RWPE1 (cell line): Measurements from ENCODE around the gene SLC29A3.

Source experiments
- CTCF ChIA-PET: fragments of 350-600 bp; sonication (Branson Sonifier 250); formaldehyde crosslinking; extraction: SDS; loops from one replicate; lab custom pipeline; 2021; lab: Yijun Ruan, JAX
- POLR2A ChIA-PET: fragments of 400-600 bp; formaldehyde crosslinking; extraction: SDS; loops from one replicate; lab custom pipeline; 2020; ENCODE audit warnings: antibody characterized with exemption; ENCODE audit not compliant: low non-redundant PET; lab: Yijun Ruan, JAX
- DNase-seq: peaks from one replicate; pipeline ENCODE4 v3.0.0; 2012; ENCODE audit warnings: low spot score
- H3K27ac ChIP-seq: fragments of 450-650 bp; 2 replicates; pipeline ENCODE4 v1.5.1; 2017
- TF ChIP-seq, protein P1 (sequence below): fragments of 450-650 bp; conservative IDR thresholded peaks from 2 replicates; pipeline ENCODE4 v1.5.1; 2017; ENCODE audit warnings: low read depth, mild to moderate bottlenecking

The SLC29A3 gene

DNA sequence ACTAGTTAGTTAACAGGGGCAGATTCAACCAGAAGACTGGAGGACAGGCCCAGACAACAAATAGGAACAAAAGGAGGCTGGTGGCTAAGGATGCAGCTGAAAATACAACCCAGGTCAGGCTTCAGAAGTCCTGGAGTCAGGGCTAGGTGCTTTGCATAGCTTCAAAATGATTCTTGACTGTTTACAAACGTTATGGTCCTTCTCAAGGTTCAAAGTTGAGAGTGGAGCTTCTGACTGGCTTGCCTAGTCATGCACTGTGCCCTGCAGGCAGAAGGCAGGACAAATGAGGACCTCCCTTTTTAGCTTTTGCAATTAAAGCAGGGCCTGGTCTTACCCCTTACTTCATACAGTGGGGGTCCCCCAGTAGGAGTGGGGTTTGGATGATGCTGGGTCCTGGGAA is 73.2 kb downstream of the SLC29A3 start:
- ChIA-PET CTCF (interaction anchor here (1.0 to 1.6 kb wide), 3 partner anchors 8 to 53 kb away, joined by 3 to 6 read pairs (median 4); no protein-coding TSS in a partner anchor), POLR2A (no interaction called here)
- no peak overlapping the region for H3K27ac ChIP-seq
- TF ChIP-seq, protein P1, sequence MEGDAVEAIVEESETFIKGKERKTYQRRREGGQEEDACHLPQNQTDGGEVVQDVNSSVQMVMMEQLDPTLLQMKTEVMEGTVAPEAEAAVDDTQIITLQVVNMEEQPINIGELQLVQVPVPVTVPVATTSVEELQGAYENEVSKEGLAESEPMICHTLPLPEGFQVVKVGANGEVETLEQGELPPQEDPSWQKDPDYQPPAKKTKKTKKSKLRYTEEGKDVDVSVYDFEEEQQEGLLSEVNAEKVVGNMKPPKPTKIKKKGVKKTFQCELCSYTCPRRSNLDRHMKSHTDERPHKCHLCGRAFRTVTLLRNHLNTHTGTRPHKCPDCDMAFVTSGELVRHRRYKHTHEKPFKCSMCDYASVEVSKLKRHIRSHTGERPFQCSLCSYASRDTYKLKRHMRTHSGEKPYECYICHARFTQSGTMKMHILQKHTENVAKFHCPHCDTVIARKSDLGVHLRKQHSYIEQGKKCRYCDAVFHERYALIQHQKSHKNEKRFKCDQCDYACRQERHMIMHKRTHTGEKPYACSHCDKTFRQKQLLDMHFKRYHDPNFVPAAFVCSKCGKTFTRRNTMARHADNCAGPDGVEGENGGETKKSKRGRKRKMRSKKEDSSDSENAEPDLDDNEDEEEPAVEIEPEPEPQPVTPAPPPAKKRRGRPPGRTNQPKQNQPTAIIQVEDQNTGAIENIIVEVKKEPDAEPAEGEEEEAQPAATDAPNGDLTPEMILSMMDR: no peak
- no peak for DNase-seq

GRCh38 chr10:71392791-71393781 is 74.0 kb downstream of the SLC29A3 start:
- H3K27ac ChIP-seq: no peak overlapping the region
- DNase-seq: no peak
- TF ChIP-seq, protein P1: no peak
- CTCF ChIA-PET: interaction anchor here (1.0 to 1.6 kb wide), 3 partner anchors 9 to 54 kb away, joined by 3 to 6 read pairs (median 4); no protein-coding TSS in a partner anchor
- POLR2A ChIA-PET: no interaction called here

- TF ChIP-seq, protein P1: no peak
- no peak for DNase-seq
- no peak overlapping the region for H3K27ac ChIP-seq
- ChIA-PET POLR2A (no interaction called here), CTCF (no interaction called here)
Measured at GRCh38 chr10:71393841-71394475, 74.9 kb downstream of the SLC29A3 start.

DNA sequence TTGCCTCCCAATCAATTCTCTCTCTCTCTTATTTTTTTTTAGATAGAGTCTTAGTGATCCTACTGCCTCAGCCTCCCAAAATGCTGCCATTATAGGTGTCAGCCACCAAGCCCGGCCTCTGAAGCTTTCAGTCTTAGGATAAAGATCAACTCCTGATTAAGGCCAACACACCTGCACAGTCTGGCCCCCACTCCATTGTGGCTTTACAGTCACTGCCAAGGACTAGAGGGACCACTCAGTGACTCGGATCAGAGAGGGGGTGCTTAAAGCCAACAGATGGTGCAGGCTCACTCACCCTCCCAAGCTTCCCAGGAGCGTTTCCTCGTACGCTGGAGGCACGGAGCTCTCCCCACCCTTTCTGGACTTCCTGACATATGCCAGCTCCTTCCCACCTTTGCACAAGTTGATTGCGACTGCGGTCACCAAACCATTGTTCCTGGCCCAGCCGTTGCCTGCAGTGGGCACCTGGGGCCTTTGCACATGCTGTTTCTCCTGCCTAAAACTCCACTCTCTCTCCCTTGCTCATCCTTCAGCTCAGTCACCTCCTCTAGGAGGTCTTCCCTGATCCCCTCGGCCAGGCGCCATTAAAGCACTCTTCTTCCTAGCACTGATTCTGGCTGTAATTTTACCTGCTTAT is 76.0 kb downstream of the SLC29A3 start:
- CTCF ChIA-PET: interaction anchor here (0.6 to 1.4 kb wide), 9 partner anchors 10 to 610 kb away, joined by 3 to 7 read pairs (median 4); partner anchors contain the start of gene SLC29A3
- DNase-seq: no peak
- TF ChIP-seq, protein P1: no peak
- H3K27ac ChIP-seq: no peak overlapping the region
- POLR2A ChIA-PET: no interaction called here

- POLR2A ChIA-PET: no interaction called here
Measured at GRCh38 chr10:71395621-71396020, 76.6 kb downstream of the SLC29A3 start.

More at GRCh38 chr10:71395621-71396020, 76.6 kb downstream of the SLC29A3 start:
- no peak overlapping the region for H3K27ac ChIP-seq
- no peak for DNase-seq
- TF ChIP-seq, protein P1: no peak
- CTCF ChIA-PET: interaction anchor here (0.6 to 1.4 kb wide), 10 partner anchors 11 to 609 kb away, joined by 3 to 7 read pairs (median 4); partner anchors contain the start of gene SLC29A3
